ENCODE data around the gene MUS81. TPM values are rescaled to one million over a fixed set of nuclear protein-coding genes. Genes with fewer than 3 reads are reported as not detected.

Gene MUS81
- total and polyA plus RNA-seq, 9 of the 15 experiments (the other 6 are each of a cell fraction or from before 2014, with no cell fraction given), result 13.4 to 118 (median 53.7) TPM

GRCh38 chr11:65833297-65834030 lies 26.8 kb upstream of the MUS81 start, which contains the start of gene SNX32 (continued):
- TF ChIP-seq ZNF398 (CRISPR knock-in tag; IDR thresholded peaks at IDR 0.05) (no peak), MEIS2 (IDR thresholded peaks at IDR 0.05; ENCODE audit: partially characterized antibody) (no peak), USF1 (CRISPR knock-in tag; IDR thresholded peaks at IDR 0.05) (no peak; the same call in 1 of the 2 replicates), ASH1L (IDR thresholded peaks at IDR 0.05; ENCODE audit: borderline replicate concordance, low read depth, partially characterized antibody) (peak; percentile 87), ZFP91 (CRISPR knock-in tag; IDR thresholded peaks at IDR 0.05) (peak; percentile 99), ZNF384 (IDR thresholded peaks at IDR 0.05; ENCODE audit: low read depth, low read length) (no peak), ZNF444 (CRISPR knock-in tag; IDR thresholded peaks at IDR 0.05) (no peak), SMC3 (conservative IDR thresholded peaks at IDR 0.05; ENCODE audit: insufficient read depth, low read depth, low read length) (no peak), NFIX (CRISPR knock-in tag; IDR thresholded peaks at IDR 0.05; ENCODE audit: low read depth) (no peak), ZNF280B (CRISPR knock-in tag; IDR thresholded peaks at IDR 0.05) (no peak), PCBP1 (IDR thresholded peaks at IDR 0.05; ENCODE audit: low read depth, low read length, poor library complexity, severe bottlenecking) (peak; percentile 97), KLF1 (tag; IDR thresholded peaks at IDR 0.05) (no peak), PBX2 (CRISPR knock-in tag; IDR thresholded peaks at IDR 0.05; ENCODE audit: low read depth) (peak; percentile 74), PBX2 (tag; conservative IDR thresholded peaks at IDR 0.05; ENCODE audit: low read depth) (peak; percentile 92), U2AF2 (optimal IDR thresholded peaks at IDR 0.05; ENCODE audit: low read depth, low read length) (no peak), HNRNPLL (IDR thresholded peaks at IDR 0.05; ENCODE audit: low read depth, low read length, poor library complexity, severe bottlenecking) (no peak)
